Thyroid gland (tissue), 4 donors: ENCODE measurements around the gene OASL.

ENCODE experiments used
- POLR2A ChIP-seq, 2 donors: fragments of 450-650 bp; IDR thresholded peaks; one replicate each; pipeline ENCODE4 v1.6.1; 2017; ENCODE audit warnings: antibody characterized with exemption in 2 of 2, mild to moderate bottlenecking in 2 of 2, moderate library complexity in 1 of 2
- TF ChIP-seq, protein P1 (sequence below), 6 experiments: fragments of 200-600 bp in 3 of 6; fragments of 450-650 bp in 3 of 6; sonication (generic) in 3 of 6; IDR thresholded peaks; one replicate each; pipeline ENCODE4 v1.5.1; 2016 to 2019; ENCODE audit warnings: antibody characterized with exemption in 6 of 6, mild to moderate bottlenecking in 2 of 6, inconsistent platforms in 1 of 6, moderate library complexity in 1 of 6

DNA sequence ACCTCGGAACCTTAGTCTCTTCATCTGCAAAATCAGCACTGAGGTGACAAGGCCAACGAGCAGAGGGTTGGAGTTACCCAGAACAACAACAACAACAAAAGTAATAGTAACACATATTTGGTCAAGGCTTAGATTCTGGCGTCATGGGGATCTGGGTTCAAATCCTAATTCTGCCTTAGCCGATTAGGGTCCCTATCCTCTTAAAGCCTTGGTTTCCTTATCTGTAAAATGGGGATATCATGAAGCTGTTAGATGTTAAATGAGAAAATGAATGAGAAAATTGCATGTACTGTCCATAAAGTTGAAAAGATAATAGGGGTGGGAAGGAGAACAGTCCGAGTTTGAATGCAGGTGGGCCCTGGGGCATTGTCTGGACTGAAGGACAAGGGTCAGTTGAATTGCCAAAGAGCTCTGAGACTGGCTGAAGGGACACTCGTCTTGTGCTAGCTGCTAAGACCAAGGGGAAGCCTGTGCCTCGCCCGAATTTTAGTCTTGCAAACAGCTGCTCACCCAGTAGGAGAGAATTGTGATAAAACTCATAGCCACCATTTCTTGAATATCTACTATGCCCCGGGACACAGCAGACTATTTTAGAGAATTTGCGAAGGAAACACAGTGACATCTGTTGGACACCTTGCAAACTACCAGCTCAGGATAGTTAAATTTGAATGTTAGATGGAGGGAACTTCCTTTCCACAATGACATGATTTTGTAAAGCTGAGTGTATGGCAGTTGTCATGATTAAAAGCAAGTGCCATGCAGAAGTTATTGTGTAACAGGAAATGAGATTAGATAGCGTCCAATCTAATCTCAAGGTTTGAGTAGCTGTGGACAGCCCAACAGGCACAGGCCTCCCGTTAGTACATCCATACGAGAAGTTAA is 67.5 kb downstream of the OASL start:
- TF ChIP-seq, protein P1, sequence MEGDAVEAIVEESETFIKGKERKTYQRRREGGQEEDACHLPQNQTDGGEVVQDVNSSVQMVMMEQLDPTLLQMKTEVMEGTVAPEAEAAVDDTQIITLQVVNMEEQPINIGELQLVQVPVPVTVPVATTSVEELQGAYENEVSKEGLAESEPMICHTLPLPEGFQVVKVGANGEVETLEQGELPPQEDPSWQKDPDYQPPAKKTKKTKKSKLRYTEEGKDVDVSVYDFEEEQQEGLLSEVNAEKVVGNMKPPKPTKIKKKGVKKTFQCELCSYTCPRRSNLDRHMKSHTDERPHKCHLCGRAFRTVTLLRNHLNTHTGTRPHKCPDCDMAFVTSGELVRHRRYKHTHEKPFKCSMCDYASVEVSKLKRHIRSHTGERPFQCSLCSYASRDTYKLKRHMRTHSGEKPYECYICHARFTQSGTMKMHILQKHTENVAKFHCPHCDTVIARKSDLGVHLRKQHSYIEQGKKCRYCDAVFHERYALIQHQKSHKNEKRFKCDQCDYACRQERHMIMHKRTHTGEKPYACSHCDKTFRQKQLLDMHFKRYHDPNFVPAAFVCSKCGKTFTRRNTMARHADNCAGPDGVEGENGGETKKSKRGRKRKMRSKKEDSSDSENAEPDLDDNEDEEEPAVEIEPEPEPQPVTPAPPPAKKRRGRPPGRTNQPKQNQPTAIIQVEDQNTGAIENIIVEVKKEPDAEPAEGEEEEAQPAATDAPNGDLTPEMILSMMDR (IDR thresholded peaks at IDR 0.05) = peak; percentile 25 to 82 (median 68)
- no peak for TF ChIP-seq POLR2A (IDR thresholded peaks at IDR 0.05)
